Ovary (tissue), 9 donors: ENCODE measurements around the gene CYP3A5. TPM values are rescaled to one million over a fixed set of nuclear protein-coding genes. Genes with fewer than 3 reads are reported as not detected.

Experiments used
- DNase-seq, 5 donors: peaks; one replicate each; pipeline ENCODE4 v3.0.0-alpha.2; 2019 to 2020
- H3K27ac ChIP-seq, 2 donors: fragments of 200-600 bp; one replicate each; pipeline versions ENCODE4 v1.5.1 to v1.8.0; 2019 to 2022
- H3K27me3 ChIP-seq: fragments of 200-600 bp; one replicate; pipeline ENCODE4 v1.8.0; 2022
- H3K36me3 ChIP-seq: fragments of 200-600 bp; sonication (generic); one replicate; pipeline ENCODE4 v1.5.1; 2019
- H3K4me1 ChIP-seq: one replicate; pipeline ENCODE4 v1.8.1; 2013; ENCODE audit warnings: mild to moderate bottlenecking, moderate library complexity; ENCODE audit not compliant: insufficient read depth
- H3K4me3 ChIP-seq: fragments of 200-600 bp; sonication (generic); one replicate; pipeline ENCODE4 v1.5.1; 2017
- H3K9me3 ChIP-seq, 2 donors: fragments of 200-600 bp in 1 of 2; sonication (generic) in 1 of 2; one replicate each; pipeline versions ENCODE4 v1.5.1 to v1.8.1; 2013 to 2019; ENCODE audit warnings: mild to moderate bottlenecking in 1 of 2, moderate library complexity in 1 of 2
- CTCF ChIP-seq, 3 donors: fragments of 450-650 bp in 2 of 3; fragments of 200-600 bp in 1 of 3; IDR thresholded peaks; one replicate each; pipeline versions ENCODE4 v1.5.1 to v1.8.0; 2016 to 2022; ENCODE audit warnings: antibody characterized with exemption in 3 of 3, mild to moderate bottlenecking in 1 of 3
- EP300 ChIP-seq: sonication (generic); formaldehyde crosslinking; IDR thresholded peaks from one replicate; pipeline ENCODE4 v1.6.1; 2017; ENCODE audit warnings: antibody characterized with exemption
- POLR2A ChIP-seq: fragments of 450-650 bp; IDR thresholded peaks from one replicate; pipeline ENCODE4 v1.6.1; 2017; ENCODE audit warnings: antibody characterized with exemption, mild to moderate bottlenecking, moderate library complexity
- WGBS, 3 donors: extraction: QIAGEN DNeasy Blood & Tissue Kit in 1 of 3; methylation state at CpG; one replicate each; pipeline versions ENCODE4 v1.1.5 to v1.1.7; 2013 to 2017; 5-methylcytosine and 5-hydroxymethylcytosine counted together
- intact Hi-C, 4 donors: fragments of 100-400 bp; cut with DNase I; formaldehyde crosslinking; loops; one replicate each; pipeline versions ENCODE4 v1.11.0 to v1.15.1; 2022 to 2023
- polyA plus RNA-seq, 2 donors: library from polyadenylated mRNA; stranded (reverse); fragments of 200-250 nt in 1 of 2; fragments of 350-450 nt in 1 of 2; fragmentation: Illumina TruSeq in 1 of 2; extraction: RNeasy Lipid Tissue Mini Kit (QIAGEN cat#74804) in 1 of 2; gene quantifications; one replicate each; pipeline ENCODE4 v1.2.3, GENCODE V29; 2013 to 2014
- total RNA-seq, 7 donors: library from RNA; depleted of rRNA in 2 of 7; stranded (reverse); fragments of >200 nt in 2 of 7; fragmentation: NEBNext Ultra II Directional in 3 of 7; extraction: Animal tissue kit (Norgen Biotek cat#: 25700) in 3 of 7; gene quantifications; one replicate each; pipeline versions ENCODE4 v1.1.0 to v1.2.4, GENCODE V29; 2016 to 2023
- donor health status: DM: no; HTN: no; CAD: no; lungs with moderate emphysema.
- donor health status: DM: no; HTN: no; CAD: no.
- donor health status: Bipolar disorder and iron deficiency.
- donor health status: DM: yes; HTN: yes; CAD: no.
- donor health status: DM: no; HTN: no; CAD: no.
- donor health status: DM: yes; HTN: yes; CAD: no.

The CYP3A5 gene
- total and polyA plus RNA-seq, 9 donors: 0.20 to 34.5 (median 1.3) TPM

- Histone ChIP-seq H3K4me3 (no peak overlapping the region), H3K27ac (no peak overlapping the region), H3K36me3 (no peaks in the 10 kb centered on the region), H3K4me1 (no peaks in the 10 kb centered on the region), H3K9me3 (no peaks in the 10 kb centered on the region), H3K27me3 (no peaks in the 10 kb centered on the region)
- intact Hi-C loops: loop anchor here in 2 of 4 donors (10.0 kb wide), 3 partner anchors 72 to 278 kb away; partner anchors contain the start of genes FAM200A (in 1 of the 2) and ZNF655 (in 1 of the 2)
- DNase-seq: no peak
- TF ChIP-seq CTCF (IDR thresholded peaks at IDR 0.05) (no peak), EP300 (no peak), POLR2A (no peak)
- 62 to 77% (median 71%) methylated on average over 1 of the region's 1 CpG for WGBS, 3 donors
Measured at GRCh38 chr7:99626661-99627060, 53.1 kb downstream of the CYP3A5 start.

GRCh38 chr7:99625961-99626360, 53.8 kb downstream of the CYP3A5 start:
- WGBS, 3 donors: 88 to 92% (median 89%) methylated on average over 4 of the region's 4 CpGs
- DNase-seq: no peak
- Histone ChIP-seq H3K4me3 (no peak overlapping the region), H3K36me3 (no peaks in the 10 kb centered on the region), H3K4me1 (no peaks in the 10 kb centered on the region), H3K27me3 (no peaks in the 10 kb centered on the region), H3K9me3 (no peaks in the 10 kb centered on the region), H3K27ac (no peak overlapping the region)
- TF ChIP-seq EP300 (no peak), POLR2A (no peak), CTCF (IDR thresholded peaks at IDR 0.05) (no peak)
- intact Hi-C loops: loop anchor here in 2 of 4 donors (10.0 kb wide), 3 partner anchors 71 to 279 kb away; partner anchors contain the start of genes FAM200A (in 1 of the 2) and ZNF655 (in 1 of the 2)

DNA sequence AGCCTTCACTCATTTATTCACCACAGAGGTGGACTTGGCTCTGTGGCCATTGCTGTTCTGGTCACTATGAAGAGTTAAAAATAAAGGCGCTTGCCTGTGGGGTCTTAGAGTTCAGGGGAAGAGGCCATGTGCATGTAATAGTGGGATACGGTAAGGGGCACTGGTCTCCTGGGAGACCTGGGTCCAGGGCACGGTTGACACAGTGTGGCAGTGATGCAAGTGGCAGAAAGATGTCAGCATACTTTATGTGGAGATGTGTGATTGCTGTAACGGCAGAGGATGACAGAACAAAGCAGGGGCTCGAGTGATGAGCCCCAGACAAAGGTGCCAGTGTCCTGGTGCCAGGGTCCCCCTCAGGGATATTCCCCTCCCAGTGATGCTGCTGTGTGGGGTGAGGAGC, 54.5 kb downstream of the CYP3A5 start:
- no peak for DNase-seq
- H3K36me3 ChIP-seq: no peaks in the 10 kb centered on the region
- no peak overlapping the region for H3K27ac ChIP-seq
- 77 to 82% (median 79%) methylated on average over 5 of the region's 5 CpGs for WGBS, 3 donors
- H3K27me3 ChIP-seq: no peaks in the 10 kb centered on the region
- H3K9me3 ChIP-seq: no peaks in the 10 kb centered on the region
- intact Hi-C loops: loop anchor here in 2 of 4 donors (10.0 kb wide), 3 partner anchors 71 to 279 kb away; partner anchors contain the start of genes FAM200A (in 1 of the 2) and ZNF655 (in 1 of the 2)
- no peak overlapping the region for H3K4me3 ChIP-seq
- TF ChIP-seq EP300: no peak
- no peaks in the 10 kb centered on the region for H3K4me1 ChIP-seq

DNA sequence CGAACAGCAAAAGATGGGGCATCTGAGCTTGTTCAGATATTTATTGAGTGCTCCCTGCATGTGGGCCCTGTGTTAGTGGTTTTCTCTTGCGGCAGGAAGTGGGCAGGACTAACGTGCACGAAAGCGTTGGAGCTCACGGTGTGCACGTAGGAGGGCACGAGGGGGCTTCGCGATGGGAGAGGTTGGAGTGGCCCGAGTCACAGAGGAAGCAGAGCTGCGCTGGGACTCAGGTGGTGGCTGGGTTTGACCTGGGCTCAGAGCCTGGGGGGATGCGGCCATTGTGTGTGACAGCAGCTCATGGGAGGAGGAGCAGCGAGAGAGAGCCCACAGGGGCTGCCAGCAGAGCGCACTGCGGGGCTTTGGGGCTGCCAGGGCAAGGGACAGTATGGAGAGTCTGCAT, 55.3 kb downstream of the CYP3A5 start:
- DNase-seq: no peak
- TF ChIP-seq POLR2A (no peak), CTCF (IDR thresholded peaks at IDR 0.05) (no peak), EP300 (no peak)
- intact Hi-C loops: loop anchor here in 2 of 4 donors (10.0 kb wide), 3 partner anchors 70 to 280 kb away; partner anchors contain the start of genes FAM200A (in 1 of the 2) and ZNF655 (in 1 of the 2)
- Histone ChIP-seq H3K27me3 (no peaks in the 10 kb centered on the region), H3K9me3 (no peaks in the 10 kb centered on the region), H3K36me3 (no peaks in the 10 kb centered on the region), H3K4me3 (no peak overlapping the region), H3K27ac (no peak overlapping the region), H3K4me1 (no peaks in the 10 kb centered on the region)
- WGBS, 3 donors: 90 to 91% (median 91%) methylated on average over 16 of the region's 16 CpGs

- no peaks in the 10 kb centered on the region for H3K36me3 ChIP-seq
- intact Hi-C loops: loop anchor here in 2 of 4 donors (10.0 kb wide), 3 partner anchors 69 to 281 kb away; partner anchors contain the start of genes FAM200A (in 1 of the 2) and ZNF655 (in 1 of the 2)
- no peak for DNase-seq
Measured at GRCh38 chr7:99623702-99624447, 55.9 kb downstream of the CYP3A5 start.

More at GRCh38 chr7:99623702-99624447, 55.9 kb downstream of the CYP3A5 start:
- no peak overlapping the region for H3K4me3 ChIP-seq
- H3K4me1 ChIP-seq: no peaks in the 10 kb centered on the region
- 89 to 90% (median 90%) methylated on average over 9 of the region's 9 CpGs for WGBS, 3 donors
- no peak overlapping the region for H3K27ac ChIP-seq
- no peak for TF ChIP-seq CTCF (IDR thresholded peaks at IDR 0.05)
- TF ChIP-seq EP300: no peak
- no peak for TF ChIP-seq POLR2A
- no peaks in the 10 kb centered on the region for H3K27me3 ChIP-seq
- H3K9me3 ChIP-seq: no peaks in the 10 kb centered on the region
